ENCODE data around the gene TP53RK.

TP53RK gene

GRCh38 chr20:46657137-46657536 lies 32.1 kb downstream of the TP53RK start:
- no peak for DNase-seq

DNA sequence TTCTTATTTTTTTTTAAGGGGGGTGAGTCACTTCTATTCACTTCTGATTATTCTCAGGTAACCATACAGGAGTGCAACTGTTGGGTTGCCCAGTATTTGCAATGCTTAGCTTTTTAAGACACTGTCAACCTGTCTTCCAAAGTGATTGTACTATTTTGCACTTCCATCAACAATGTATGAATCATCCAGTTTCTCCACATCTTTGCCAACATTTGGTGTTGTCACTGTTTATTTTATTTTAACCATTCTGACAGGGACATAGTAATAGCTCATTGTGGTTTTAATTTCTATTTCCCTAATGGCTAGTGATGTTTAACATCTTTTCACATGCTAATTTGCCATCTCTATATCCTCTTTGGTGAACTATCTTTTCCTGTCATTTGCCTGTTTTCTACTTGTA lies 36.5 kb downstream of the TP53RK start:
- DNase-seq, result no peak

DNA sequence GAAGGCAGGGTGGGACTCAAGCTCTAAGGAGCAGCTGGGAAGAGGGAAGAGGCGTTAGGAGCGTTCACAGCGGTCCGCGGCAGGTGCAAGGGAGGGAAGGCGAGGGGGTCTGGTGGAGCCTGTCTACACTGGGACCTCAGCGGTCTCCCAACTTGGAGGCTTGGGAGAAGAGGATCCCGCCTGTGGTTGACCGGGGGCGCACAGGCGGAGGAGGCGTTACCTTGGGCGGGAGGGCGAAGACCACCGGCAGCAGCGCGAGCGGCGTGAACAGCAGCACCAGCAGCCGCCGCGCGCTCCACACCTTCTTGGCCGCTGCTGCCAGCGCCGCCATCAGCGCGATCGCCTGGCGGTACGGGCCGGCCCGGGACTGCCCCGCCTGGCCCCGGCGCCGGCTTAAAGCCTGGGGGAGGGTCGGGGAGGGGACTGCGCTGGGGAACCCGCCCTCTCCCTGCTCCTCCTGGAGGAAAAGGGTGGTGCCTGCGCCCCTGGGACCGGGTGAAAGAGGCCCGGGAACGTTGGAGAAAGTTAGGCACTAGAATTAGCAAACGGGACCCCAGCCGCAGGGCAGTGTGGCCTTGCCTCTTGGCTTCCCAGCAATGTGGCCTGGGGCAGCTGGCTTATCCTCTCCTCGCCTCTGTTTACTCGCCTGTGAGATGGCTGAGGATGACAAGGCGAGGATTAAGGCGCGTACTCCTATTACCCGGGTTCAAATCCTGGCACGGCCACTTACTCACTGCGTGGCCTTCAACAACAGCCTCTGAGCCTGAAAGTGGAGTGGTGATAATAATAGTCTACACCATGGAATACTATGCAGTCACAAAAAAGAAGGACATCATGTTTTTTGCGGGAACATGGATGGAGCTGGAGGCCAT lies 37.9 kb downstream of the TP53RK start, which contains the start of gene SLC13A3:
SLC13A3 (minus strand) TSS at position 369 of the 872 bp plus-strand sequence; CDS start at position 331, 38 bp downstream.
- no peak for DNase-seq

DNA sequence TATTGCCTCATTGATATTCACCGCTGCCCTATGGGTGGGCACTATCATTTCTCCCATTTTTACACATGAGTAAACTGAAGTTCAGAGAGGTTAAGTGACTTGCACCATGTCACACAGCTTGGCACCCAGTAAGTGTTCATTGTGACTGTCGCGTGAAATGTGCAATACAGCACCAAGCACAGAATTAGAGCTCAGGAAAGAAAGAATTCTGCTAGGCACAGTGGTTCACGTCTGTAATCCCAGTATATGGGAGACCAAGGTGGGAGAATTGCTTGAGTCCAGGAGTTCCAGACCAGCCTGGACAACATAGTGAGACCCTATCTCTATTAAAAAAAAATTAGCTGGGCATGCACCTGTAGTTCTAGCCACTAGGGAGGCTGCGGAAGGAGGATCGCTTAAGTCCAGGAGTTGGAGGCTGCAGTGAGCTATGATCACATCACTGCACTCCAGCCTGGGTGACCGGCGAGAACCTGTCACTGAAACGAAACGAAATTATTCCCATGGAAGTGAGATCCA lies 38.6 kb downstream of the TP53RK start:
- DNase-seq, result no peak

DNA sequence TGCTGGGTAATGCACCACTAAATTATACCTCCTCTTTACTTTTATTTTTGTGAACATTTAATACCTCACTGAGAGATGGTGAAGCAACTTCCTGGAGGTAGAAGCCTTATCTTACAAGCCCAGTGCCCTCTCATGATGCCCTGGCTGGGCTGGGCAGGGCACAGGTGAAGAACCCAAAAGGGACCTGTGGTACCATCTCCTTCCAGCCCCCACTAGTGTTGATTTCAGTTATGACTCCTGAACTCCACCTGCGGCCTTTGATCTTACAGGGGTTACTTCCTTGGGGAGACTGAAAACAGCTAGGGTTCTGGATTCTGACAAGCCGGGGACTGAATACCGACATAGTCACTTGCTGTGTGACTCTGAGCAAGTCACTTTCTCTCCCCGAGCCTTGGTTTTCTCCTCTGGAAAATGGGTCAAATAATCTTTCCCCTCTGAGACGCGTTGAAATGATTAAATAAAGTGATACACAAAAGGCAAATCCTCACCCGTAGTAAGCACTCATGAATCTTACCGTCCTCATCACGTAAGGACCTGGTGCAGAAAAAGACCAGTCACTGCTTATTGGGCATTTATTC lies 39.2 kb downstream of the TP53RK start:
- no peak for DNase-seq

DNA sequence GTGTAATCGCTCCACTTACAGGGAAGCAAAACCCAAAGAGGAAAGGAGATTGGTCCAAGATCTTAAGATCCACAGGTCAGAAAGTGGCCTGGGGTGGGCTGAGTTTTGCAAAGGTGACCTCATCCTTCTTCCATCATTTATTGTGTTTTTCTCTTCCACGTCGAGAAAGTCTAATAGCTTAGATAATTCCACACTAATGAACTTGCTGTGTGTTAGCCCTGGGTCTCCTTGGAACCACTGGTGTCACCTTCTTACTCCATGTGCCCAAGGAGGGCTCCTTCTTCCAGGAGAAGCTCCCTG lies 39.6 kb downstream of the TP53RK start:
- no peak for DNase-seq

DNA sequence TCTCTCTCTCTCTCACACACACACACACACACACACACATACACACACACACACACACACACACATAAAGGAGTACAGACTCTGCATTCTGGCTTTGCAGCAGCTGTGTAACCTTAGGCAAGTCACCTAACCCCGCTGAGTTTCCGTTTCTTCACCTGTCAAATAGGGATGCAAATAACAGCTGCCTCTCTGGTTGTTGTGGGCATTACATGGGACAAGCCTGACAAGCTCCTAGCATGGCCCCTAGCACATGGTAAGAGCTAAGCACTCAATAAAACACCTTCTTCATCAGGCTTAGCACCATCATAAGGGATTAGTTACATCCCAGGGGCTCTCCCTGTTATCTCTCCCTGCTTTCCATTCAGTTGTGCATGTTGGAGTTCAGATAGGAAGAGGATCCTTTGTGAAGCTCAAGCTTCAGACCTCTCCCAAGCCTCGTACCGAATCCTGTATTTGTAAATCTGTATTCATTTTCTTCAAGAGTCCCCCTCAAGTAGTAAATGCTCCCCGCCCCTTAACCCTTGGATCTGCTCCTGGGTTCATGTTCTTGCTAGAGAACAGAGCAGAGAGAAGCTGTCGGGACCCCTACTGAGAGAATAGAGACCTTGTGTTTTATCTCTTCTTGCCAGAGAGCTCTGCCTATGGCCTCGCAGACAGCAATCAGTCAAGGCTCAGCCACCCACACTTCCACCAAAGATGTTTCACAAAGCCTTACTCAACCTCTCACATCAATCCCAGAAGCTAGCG lies 40.2 kb downstream of the TP53RK start:
- DNase-seq, result no peak

GRCh38 chr20:46647469-46647868 lies 41.8 kb downstream of the TP53RK start:
- no peak for DNase-seq

DNA sequence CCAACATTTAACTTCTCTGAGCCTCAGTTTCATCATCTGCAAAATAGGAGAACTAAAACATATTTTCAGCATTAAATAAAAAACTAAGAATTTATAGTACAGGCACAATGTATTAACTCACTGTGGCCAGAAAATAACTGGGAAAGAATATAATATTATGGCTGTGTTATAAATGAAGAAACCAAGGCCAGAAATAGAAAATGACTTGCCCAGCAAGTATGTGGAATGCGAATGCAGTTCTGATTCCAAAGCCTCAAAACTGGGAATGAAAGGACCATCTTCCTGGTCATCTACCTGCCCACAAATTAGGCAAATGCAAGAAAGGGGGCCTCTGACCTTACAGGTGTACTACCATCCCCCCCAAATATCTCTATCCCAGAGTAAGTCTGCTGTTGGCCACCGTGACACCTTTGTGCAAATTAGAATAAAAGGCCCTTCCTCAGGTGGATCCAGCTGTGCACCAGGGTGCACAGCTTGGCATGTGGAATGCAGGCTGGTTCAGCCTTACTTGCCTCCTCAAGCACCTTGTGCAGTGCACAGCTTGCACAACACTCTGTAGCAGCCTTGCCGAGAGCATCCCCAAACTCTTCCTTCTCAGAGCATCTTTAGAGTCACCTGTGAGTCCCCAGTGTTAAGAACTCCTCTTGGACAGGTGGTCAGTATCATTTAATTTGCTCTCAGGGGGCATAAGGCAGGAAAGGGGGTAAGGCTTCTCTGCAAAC lies 42.4 kb downstream of the TP53RK start:
- no peak for DNase-seq

- no peak for DNase-seq
These were observed 43.1 kb downstream of the TP53RK start for GRCh38 chr20:46646122-46646521.

GRCh38 chr20:46644733-46645132 lies 44.5 kb downstream of the TP53RK start:
- DNase-seq, result no peak

GRCh38 chr20:46644160-46644559 lies 45.1 kb downstream of the TP53RK start:
- DNase-seq, result no peak

DNA sequence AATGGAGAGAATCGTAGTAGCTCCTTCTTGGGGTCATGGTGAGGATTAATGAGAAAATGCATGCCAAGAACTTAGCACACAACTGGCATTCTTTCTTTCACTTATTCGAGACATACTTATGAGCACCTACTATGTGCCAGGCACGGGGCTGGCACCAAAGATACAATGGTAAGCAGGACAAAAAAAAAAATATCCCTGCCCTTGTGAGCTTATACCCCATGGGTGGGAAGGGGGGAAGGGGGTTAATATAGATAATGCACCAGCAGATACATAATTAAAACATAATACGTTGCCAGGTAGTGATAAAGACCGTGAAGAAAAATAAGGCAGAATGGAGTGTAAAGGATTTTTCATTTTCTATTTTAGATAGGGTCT lies 46.3 kb downstream of the TP53RK start:
- no peak for DNase-seq

DNA sequence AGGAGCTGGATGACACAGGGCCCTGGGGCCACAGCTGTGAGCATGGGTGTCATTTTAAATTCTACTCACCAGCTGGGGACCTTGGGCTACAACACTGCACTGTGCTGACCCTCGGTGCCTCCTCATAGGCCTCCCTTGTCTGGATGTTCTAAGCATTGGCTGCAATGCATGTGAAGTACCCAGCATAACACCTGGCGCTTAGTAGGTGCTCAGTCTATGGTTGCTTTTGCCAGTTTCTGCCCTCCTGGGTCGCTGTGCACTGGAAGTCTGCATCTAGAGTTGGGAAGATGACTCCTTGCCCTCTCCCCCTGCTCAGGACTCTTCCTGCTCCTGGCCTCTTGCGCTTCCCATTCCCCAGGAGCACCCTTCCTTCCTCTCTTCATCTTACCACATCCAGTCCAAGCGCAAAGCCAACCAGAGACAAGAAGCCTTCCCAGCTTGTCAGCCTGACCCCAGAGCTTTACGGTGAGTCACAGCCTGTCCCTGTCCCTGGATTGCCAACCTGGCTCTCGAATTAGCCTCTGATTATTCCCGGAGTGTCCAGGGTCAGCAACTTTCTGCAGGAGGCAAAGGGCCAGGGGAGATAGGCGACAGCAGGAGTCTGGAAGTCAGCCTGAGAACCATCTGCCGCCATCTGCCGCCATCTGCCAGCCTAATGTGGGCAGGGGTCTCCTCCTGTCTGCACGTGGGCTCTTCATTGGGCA lies 46.8 kb downstream of the TP53RK start:
- no peak for DNase-seq

GRCh38 chr20:46641424-46641823 lies 47.8 kb downstream of the TP53RK start:
- DNase-seq, result no peak

DNA sequence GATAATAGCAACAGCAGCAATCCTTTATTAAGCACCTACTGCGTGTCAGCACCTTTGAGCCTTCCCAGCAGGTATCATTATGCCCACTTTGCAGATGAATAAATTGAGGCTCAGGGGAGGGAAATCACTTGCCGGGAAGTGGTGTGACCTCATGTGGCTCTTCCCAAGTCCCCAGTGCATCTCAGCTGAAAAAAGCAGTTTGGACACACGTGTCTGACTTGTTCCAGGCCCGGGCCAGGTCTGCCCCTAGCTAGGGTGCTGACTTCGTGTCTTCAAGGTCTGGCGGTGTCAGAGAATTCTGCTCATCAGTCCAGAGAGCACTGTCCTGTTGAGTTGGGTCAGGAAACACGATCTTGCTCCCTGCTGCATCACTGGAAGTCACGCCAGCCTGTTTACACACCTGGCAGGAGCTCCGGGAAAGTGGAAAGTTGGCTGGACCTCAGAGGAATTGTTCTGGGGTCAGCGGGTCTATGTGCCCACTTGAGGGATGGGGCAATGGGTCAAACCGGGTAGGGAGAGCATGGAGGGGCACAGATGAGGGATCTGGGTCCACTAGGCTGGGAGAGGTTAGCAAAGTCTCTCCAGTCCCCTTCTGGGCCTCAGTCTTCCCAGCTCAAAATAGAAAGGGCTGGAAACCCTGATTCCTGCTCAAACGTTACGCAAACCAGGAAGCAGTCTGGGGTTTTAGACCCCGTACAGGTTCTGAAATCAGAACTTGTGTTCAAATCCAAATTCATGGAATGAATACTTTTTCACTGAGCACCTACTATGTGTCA lies 48.5 kb downstream of the TP53RK start:
- no peak for DNase-seq

GRCh38 chr20:46640044-46640443 lies 49.2 kb downstream of the TP53RK start:
- no peak for DNase-seq

GRCh38 chr20:46639587-46639986 lies 49.7 kb downstream of the TP53RK start:
- DNase-seq, result no peak

DNA sequence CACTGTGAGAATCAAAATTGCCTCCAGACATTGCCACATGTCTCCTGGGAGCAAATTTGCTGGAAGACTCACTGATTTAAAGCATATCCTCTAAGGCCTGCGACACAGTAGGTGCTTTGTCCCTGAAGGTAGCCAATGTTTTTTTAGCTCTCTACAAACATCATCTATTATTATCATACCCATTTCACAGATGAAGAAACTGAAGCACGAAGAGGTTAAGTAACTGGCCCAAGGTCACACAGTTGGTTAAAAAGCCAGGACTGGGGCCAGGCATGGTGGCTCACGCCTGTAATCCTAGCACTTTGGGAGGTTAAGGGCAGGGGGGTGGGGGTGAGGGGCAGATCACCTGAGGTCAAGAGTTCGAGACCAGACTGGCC lies 50.4 kb downstream of the TP53RK start:
- DNase-seq, result no peak

- no peak for DNase-seq
These were observed 50.9 kb downstream of the TP53RK start for GRCh38 chr20:46638134-46638897.

All from CD4-positive, alpha-beta T cell treated with Interleukin-17A for 4 hours (primary cell).